ENCODE measurements around the gene GPR26. TPM values are rescaled to one million over a fixed set of nuclear protein-coding genes. Genes with fewer than 3 reads are reported as not detected.

The GPR26 gene
- total RNA-seq, 4 donors from 2014 or later: not detected

- TF ChIP-seq, protein P1, sequence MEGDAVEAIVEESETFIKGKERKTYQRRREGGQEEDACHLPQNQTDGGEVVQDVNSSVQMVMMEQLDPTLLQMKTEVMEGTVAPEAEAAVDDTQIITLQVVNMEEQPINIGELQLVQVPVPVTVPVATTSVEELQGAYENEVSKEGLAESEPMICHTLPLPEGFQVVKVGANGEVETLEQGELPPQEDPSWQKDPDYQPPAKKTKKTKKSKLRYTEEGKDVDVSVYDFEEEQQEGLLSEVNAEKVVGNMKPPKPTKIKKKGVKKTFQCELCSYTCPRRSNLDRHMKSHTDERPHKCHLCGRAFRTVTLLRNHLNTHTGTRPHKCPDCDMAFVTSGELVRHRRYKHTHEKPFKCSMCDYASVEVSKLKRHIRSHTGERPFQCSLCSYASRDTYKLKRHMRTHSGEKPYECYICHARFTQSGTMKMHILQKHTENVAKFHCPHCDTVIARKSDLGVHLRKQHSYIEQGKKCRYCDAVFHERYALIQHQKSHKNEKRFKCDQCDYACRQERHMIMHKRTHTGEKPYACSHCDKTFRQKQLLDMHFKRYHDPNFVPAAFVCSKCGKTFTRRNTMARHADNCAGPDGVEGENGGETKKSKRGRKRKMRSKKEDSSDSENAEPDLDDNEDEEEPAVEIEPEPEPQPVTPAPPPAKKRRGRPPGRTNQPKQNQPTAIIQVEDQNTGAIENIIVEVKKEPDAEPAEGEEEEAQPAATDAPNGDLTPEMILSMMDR (IDR thresholded peaks at IDR 0.05): no peak
- no peak for ATAC-seq (ENCODE audit: low FRiP score)
- DNase-seq (ENCODE audit: low spot score): no peak
Measured at GRCh38 chr10:123636598-123637325, 29.4 kb upstream of the GPR26 start.

DNA sequence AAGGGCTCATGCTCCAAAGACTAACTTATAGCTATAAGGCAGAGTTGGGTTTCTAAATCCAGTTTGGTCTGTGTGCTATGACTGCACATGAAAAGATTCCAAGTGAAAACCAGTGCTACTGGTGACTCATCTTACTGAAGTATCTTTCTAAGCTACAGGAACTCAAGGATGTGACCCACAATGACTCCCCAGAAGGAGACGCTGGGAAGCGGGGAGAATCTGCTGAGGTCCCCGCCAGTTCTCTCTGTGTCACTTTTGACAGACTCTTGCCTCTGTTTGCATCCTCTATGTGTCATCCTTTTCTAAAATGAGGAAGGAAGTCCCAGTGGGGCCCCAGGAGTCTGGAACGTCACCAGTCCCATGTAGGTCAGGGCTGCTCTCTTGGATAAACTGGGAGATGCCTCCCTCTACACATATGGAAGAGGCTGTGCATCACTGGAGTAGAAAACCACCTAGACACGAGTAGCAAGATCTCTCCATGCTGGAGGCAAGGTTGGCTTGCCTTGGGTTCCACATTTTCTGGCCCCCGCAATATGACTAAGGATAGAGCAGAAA, 28.8 kb upstream of the GPR26 start:
- ATAC-seq (ENCODE audit: low FRiP score) (no peak), DNase-seq (ENCODE audit: low spot score) (no peak)
- TF ChIP-seq, protein P1 (IDR thresholded peaks at IDR 0.05): no peak

- TF ChIP-seq, protein P1 (IDR thresholded peaks at IDR 0.05): no peak
- DNase-seq (ENCODE audit: low spot score) (no peak), ATAC-seq (ENCODE audit: low FRiP score) (no peak)
Measured at GRCh38 chr10:123639131-123639530, 27.0 kb upstream of the GPR26 start.

GRCh38 chr10:123640016-123640535, 26.1 kb upstream of the GPR26 start:
- DNase-seq (ENCODE audit: low spot score): no peak
- TF ChIP-seq, protein P1 (IDR thresholded peaks at IDR 0.05): no peak
- no peak for ATAC-seq (ENCODE audit: low FRiP score)

DNA sequence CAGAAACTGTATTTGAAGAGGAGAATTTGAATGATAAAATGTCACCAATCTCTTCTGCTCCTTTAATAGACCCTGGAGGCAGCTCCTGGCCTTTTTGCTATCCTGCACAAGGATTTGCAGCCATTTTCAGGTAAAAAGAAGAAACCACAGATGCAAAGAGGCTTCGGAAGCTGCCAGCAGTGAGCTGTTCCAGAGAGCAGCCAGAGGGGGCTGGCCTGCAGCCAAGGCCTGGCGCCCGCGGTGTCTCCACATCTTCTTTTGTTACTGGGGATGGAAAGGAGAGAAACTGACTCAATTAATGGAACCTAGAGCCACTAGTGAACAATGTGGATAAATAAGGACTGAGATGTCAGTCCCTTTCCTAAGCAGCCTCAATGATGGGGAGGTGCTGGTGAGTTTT, 23.9 kb upstream of the GPR26 start:
- no peak for DNase-seq (ENCODE audit: low spot score)
- no peak for ATAC-seq (ENCODE audit: low FRiP score)
- TF ChIP-seq, protein P1 (IDR thresholded peaks at IDR 0.05): no peak

DNA sequence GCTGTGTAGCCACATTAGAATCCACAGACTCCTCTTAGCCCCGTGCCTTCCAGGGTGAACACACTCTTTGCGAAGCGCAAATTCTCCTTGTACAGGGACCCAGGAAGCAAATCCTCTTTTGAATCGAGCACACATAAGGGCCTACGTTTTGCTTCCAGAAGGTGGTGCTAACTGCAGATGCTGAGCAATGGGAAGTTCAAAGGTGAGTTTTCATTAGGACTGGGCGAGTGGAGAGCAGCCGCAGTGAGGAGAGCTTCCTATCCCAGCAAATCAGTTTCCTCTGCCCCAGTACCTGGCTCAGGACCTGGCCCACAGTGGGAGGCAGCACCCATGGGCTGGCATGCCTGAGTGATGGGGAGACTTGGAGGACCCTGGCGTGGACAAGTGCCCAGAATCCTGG, 23.5 kb upstream of the GPR26 start:
- no peak for ATAC-seq (ENCODE audit: low FRiP score)
- no peak for DNase-seq (ENCODE audit: low spot score)
- TF ChIP-seq, protein P1 (IDR thresholded peaks at IDR 0.05): no peak

DNA sequence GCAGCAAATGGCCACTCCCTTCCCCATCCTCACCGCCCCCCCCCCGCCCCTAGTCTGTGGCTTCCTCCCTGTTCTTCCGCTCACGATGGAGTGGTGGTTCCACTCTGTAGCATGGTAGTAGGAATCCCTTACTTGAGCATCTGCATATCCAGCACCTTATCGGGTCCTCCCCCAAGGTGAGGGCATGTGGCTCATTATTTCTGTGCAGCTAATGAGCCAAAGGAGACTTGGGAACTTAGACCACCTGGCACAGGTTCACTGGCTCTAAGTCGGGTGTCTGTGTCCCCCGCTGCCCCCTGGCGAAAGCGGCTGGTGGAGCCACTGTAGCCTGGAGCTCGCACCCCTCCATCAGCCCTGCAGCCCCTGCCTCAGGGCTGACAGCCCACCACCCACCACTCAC, 22.8 kb upstream of the GPR26 start:
- DNase-seq (ENCODE audit: low spot score) (no peak), ATAC-seq (ENCODE audit: low FRiP score) (no peak)
- TF ChIP-seq, protein P1 (IDR thresholded peaks at IDR 0.05): no peak

All from omental fat pad (tissue), 4 donors.